ENCODE results near the gene EFNA2.

- TF ChIP-seq PKNOX1 (IDR thresholded peaks at IDR 0.05) (no peak), SUZ12 (IDR thresholded peaks at IDR 0.05) (no peak), SP1 (IDR thresholded peaks at IDR 0.05) (no peak)
These were observed 13.9 kb upstream of the EFNA2 start for GRCh38 chr19:1271528-1272422.

All from HEK293T (cell line).